Daoy (cell line): ENCODE measurements around the gene CYSTM1. TPM values are rescaled to one million over a fixed set of nuclear protein-coding genes. Genes with fewer than 3 reads are reported as not detected.
A peak's percentile ranks its signal among the peaks of the same experiment; 100 is the strongest.

Experiments used
- DNase-seq: peaks from one replicate; pipeline ENCODE4 v3.0.0-alpha.2; 2015; ENCODE audit warnings: low read depth
- total RNA-seq: library from RNA; depleted of rRNA; stranded (reverse); fragments of >200 nt; shearing (Covaris generic); gene quantifications from 2 replicates; pipeline ENCODE4 v1.2.3, GENCODE V29; 2014

The CYSTM1 gene
- total RNA-seq, 1 experiment from 2014 or later, result 28.2 TPM

GRCh38 chr5:140255460-140256157, 80.6 kb downstream of the CYSTM1 start:
- DNase-seq, result no peak

GRCh38 chr5:140256726-140257125, 81.7 kb downstream of the CYSTM1 start:
- no peak for DNase-seq

GRCh38 chr5:140258016-140258415, 83.0 kb downstream of the CYSTM1 start:
- no peak for DNase-seq

- DNase-seq, result no peak
Measured at GRCh38 chr5:140258873-140259272, 83.9 kb downstream of the CYSTM1 start.

GRCh38 chr5:140259500-140259899, 84.5 kb downstream of the CYSTM1 start:
- DNase-seq, result no peak

- DNase-seq, result no peak
Measured at GRCh38 chr5:140260089-140260656, 85.2 kb downstream of the CYSTM1 start.

GRCh38 chr5:140261403-140262171, 86.6 kb downstream of the CYSTM1 start:
- peak; percentile 91 for DNase-seq

GRCh38 chr5:140262221-140262620, 87.2 kb downstream of the CYSTM1 start:
- no peak for DNase-seq

- no peak for DNase-seq
Measured at GRCh38 chr5:140262839-140263238, 87.9 kb downstream of the CYSTM1 start.

GRCh38 chr5:140265845-140266244, 90.9 kb downstream of the CYSTM1 start:
- no peak for DNase-seq

GRCh38 chr5:140266471-140267200, 91.6 kb downstream of the CYSTM1 start:
- DNase-seq, result no peak

- DNase-seq, result no peak
Measured at GRCh38 chr5:140267201-140267540, 92.2 kb downstream of the CYSTM1 start.

- DNase-seq, result no peak
Measured at GRCh38 chr5:140267559-140268018, 92.6 kb downstream of the CYSTM1 start.

GRCh38 chr5:140270008-140270407, 95.0 kb downstream of the CYSTM1 start:
- no peak for DNase-seq

- DNase-seq, result no peak
Measured at GRCh38 chr5:140273401-140273877, 98.5 kb downstream of the CYSTM1 start.

GRCh38 chr5:140275837-140276236, 100.8 kb downstream of the CYSTM1 start:
- DNase-seq, result no peak

- no peak for DNase-seq
Measured at GRCh38 chr5:140282266-140282665, 107.3 kb downstream of the CYSTM1 start.

GRCh38 chr5:140284013-140284412, 109.0 kb downstream of the CYSTM1 start:
- DNase-seq, result no peak

- DNase-seq, result no peak
Measured at GRCh38 chr5:140286424-140286823, 111.4 kb downstream of the CYSTM1 start.

GRCh38 chr5:140287801-140288521, 113.0 kb downstream of the CYSTM1 start:
- no peak for DNase-seq
